Spinal cord (tissue), 10 donors: ENCODE results near the gene KANK3. TPM values are rescaled to one million over a fixed set of nuclear protein-coding genes. Genes with fewer than 3 reads are reported as not detected.
A peak's percentile ranks its signal among the peaks of the same experiment; 100 is the strongest.
"Not testable (repeated sequence)": the region's sequence is repeated elsewhere in the genome, so short reads cannot be mapped to it uniquely, and the experiment has no call there.

Experiments
- DNase-seq, 6 donors: peaks; one replicate each; pipeline versions ENCODE4 v3.0.0 to v3.0.0-alpha.2; 2013 to 2015; ENCODE audit warnings: low spot score in 6 of 6, low read depth in 4 of 6
- H3K27ac ChIP-seq: one replicate; pipeline ENCODE4 v1.5.1; 2013; ENCODE audit warnings: low read depth, low read length, control low read depth
- H3K27me3 ChIP-seq: one replicate; pipeline ENCODE4 v1.6.1; 2013; ENCODE audit warnings: low read length; ENCODE audit not compliant: control insufficient read depth, insufficient read depth
- H3K36me3 ChIP-seq: one replicate; pipeline ENCODE4 v1.6.1; 2013; ENCODE audit warnings: low read length; ENCODE audit not compliant: control insufficient read depth, insufficient read depth
- H3K4me1 ChIP-seq: one replicate; pipeline ENCODE4 v1.6.1; 2013; ENCODE audit warnings: low read length; ENCODE audit not compliant: control insufficient read depth, insufficient read depth
- H3K4me3 ChIP-seq: one replicate; pipeline ENCODE4 v1.5.1; 2013; ENCODE audit warnings: low read depth, low read length, control low read depth
- H3K9me3 ChIP-seq: one replicate; pipeline ENCODE4 v1.6.1; 2013; ENCODE audit warnings: low read length; ENCODE audit not compliant: control insufficient read depth, insufficient read depth
- WGBS: methylation state at CpG from one replicate; pipeline ENCODE4 v1.1.5; 2013; ENCODE audit warnings: missing lambda C conversion rate; ENCODE audit not compliant: insufficient coverage; 5-methylcytosine and 5-hydroxymethylcytosine counted together
- polyA plus RNA-seq, 2 donors: library from polyadenylated mRNA; unstranded; fragments of 120-200 nt; gene quantifications; one replicate each; pipeline ENCODE4 v1.2.1, GENCODE V29; 2013; ENCODE audit not compliant: insufficient read length in 2 of 2
- total RNA-seq, 2 donors: library from RNA; depleted of rRNA in 1 of 2; stranded (reverse); fragments of 120-200 nt in 1 of 2; fragments of >200 nt in 1 of 2; gene quantifications; one replicate each; pipeline versions ENCODE4 v1.2.3 to v1.2.4, GENCODE V29; 2013 to 2014
- donor health status: healthy.

The KANK3 gene
- total and polyA plus RNA-seq, 4 donors = 4.3 to 14.4 (median 12.7) TPM

GRCh38 chr19:8358948-8359347 lies 15.9 kb upstream of the KANK3 start:
- no peaks in the 10 kb centered on the region for H3K36me3 ChIP-seq
- WGBS = 79% methylated on average over 3 of the region's 6 CpGs

GRCh38 chr19:8357007-8357521 lies 14.0 kb upstream of the KANK3 start:
- Histone ChIP-seq H3K36me3 (no peaks in the 10 kb centered on the region), H3K4me1 (peaks cover 25% of the 10 kb centered on the region), H3K27me3 (no peaks in the 10 kb centered on the region), H3K9me3 (no peaks in the 10 kb centered on the region), H3K27ac (no peak overlapping the region), H3K4me3 (no peak overlapping the region)
- WGBS = 100% methylated on average over 2 of the region's 4 CpGs
- DNase-seq = no peak

More at GRCh38 chr19:8358948-8359347, 15.9 kb upstream of the KANK3 start:
- H3K27me3 ChIP-seq = peaks cover 9% of the 10 kb centered on the region
- peaks cover 25% of the 10 kb centered on the region for H3K4me1 ChIP-seq
- H3K27ac ChIP-seq = no peak overlapping the region
- H3K4me3 ChIP-seq = no peak overlapping the region
- H3K9me3 ChIP-seq = no peaks in the 10 kb centered on the region
- DNase-seq = no peak

GRCh38 chr19:8355631-8356402 lies 12.8 kb upstream of the KANK3 start:
- peaks cover 25% of the 10 kb centered on the region for H3K4me1 ChIP-seq
- H3K4me3 ChIP-seq = no peak overlapping the region
- H3K9me3 ChIP-seq = no peaks in the 10 kb centered on the region
- H3K27ac ChIP-seq = no peak overlapping the region
- H3K36me3 ChIP-seq = no peaks in the 10 kb centered on the region
- no peaks in the 10 kb centered on the region for H3K27me3 ChIP-seq
- DNase-seq = no peak
- WGBS = 91% methylated on average over 6 of the region's 6 CpGs

- DNase-seq, H3K4me3 ChIP-seq, H3K9me3 ChIP-seq, H3K36me3 ChIP-seq, H3K27ac ChIP-seq, H3K27me3 ChIP-seq: not testable (repeated sequence)
- WGBS = 44% methylated on average over 5 of the region's 5 CpGs
- H3K4me1 ChIP-seq = peaks cover 25% of the 10 kb centered on the region
Measured at GRCh38 chr19:8352845-8353244, 9.8 kb upstream of the KANK3 start.

DNA sequence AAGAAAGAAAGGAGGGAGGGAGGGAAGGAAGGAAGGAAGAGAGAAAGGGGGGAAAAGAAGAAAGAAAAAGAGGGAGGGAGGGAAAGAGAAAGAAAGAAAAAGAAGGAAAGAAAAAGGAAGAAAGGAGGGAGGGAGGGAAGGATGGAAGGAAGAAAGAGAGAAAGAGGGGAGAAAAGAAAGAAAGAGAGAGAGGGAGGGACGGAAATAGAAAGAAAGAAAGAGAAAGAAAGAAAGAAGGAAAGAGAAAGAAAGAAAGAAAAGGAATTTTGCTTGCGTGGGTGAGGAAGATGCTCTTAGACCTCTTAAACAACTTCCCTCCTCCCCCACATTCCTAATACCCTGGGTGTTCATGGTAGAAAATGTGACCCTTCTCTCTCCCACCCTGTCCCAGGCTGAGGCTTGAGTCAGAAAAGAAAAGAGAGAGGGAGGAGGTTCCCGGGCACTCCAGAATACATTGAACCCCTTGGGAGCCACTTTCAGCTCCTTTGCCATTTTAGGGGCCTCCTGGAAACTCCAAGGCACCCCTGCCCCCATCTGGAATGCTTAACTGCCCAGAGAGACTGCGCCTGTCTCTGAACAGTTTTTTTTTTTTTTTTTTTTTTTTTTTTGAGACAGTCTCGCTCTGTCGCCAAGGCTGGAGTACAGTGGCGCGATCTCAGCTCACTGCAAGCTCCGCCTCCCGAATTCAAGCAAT lies 9.2 kb upstream of the KANK3 start:
- Histone ChIP-seq H3K27ac (peak overlapping the region; percentile 65), H3K4me1 (peaks cover 25% of the 10 kb centered on the region), H3K9me3 (no peaks in the 10 kb centered on the region), H3K27me3 (no peaks in the 10 kb centered on the region), H3K4me3 (no peak overlapping the region), H3K36me3 (no peaks in the 10 kb centered on the region)
- peak in 2 of 6 donors; percentile 36 to 51 for DNase-seq
- 40% methylated on average over 1 of the region's 10 CpGs for WGBS

DNA sequence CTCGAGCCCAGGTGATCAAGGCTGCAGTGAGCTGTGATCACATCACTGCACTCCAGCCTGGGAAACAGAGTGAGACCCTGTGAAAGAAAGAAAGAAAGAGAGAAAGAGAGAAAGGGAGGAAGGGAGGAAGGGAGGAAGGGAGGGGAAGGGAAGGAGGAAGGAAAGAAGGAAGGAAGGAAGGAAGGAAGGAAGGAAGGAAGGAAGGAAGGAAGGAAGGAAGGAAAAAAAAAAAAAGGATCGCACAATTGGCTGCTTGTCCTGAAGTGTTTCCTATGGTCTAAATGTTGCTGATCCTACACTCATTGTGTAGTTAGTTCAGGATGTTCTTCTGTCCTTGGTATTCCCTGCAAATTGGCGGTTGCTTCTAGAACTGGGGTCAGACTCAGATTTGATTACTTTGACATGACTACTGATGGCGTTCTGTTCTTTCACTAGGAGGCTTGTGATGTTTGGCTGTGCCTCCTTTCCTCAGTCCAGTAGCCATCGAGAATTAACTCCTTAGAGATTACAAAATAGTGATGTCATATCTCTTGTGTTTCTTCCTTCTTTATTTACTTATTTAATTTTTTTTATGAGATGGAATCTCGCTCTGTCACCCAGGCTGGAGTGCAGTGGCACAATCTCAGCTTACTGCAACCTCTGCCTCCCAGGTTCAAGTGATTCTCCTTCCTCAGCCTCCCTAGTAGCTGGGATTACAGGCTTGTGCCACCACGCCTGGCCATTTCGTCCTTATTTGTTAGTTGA lies 6.7 kb upstream of the KANK3 start:
- H3K27ac ChIP-seq, H3K36me3 ChIP-seq, H3K4me3 ChIP-seq, H3K9me3 ChIP-seq, DNase-seq, H3K27me3 ChIP-seq: not testable (repeated sequence)
- H3K4me1 ChIP-seq = peaks cover 25% of the 10 kb centered on the region
- WGBS = 71% methylated on average over 4 of the region's 8 CpGs

GRCh38 chr19:8343483-8343844 lies 402 bp upstream of the KANK3 start:
- peaks cover 14% of the 10 kb centered on the region for H3K4me1 ChIP-seq
- peaks cover 25% of the 10 kb centered on the region for H3K27me3 ChIP-seq
- no peaks in the 10 kb centered on the region for H3K36me3 ChIP-seq
- WGBS = 4% methylated on average over 4 of the region's 11 CpGs
- no peak overlapping the region for H3K27ac ChIP-seq
- DNase-seq = no peak
- peak overlapping the region; percentile 55 for H3K4me3 ChIP-seq
- H3K9me3 ChIP-seq = no peaks in the 10 kb centered on the region

DNA sequence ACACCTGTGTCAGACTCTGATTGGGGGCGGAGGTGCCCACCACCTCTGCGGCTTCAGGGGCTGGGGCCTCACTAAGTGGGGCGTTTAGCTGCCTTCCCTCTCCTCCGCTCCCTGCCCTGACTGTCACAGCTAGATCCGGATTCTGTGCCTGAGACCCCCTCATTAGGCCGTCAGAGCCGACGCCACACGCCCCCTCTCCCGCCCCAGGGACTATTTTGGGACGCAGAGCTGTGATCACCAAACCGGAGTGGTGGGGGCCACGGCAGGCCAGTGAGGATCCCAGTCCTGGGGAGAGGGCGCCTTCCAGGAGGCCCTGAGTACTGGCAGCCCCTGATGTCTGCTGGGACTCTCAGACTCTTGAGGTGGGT lies 762 bp downstream of the KANK3 start:
- no peak overlapping the region for H3K4me3 ChIP-seq
- WGBS = 30% methylated on average over 11 of the region's 14 CpGs
- peaks cover 14% of the 10 kb centered on the region for H3K4me1 ChIP-seq
- H3K9me3 ChIP-seq = no peaks in the 10 kb centered on the region
- peaks cover 32% of the 10 kb centered on the region for H3K27me3 ChIP-seq
- no peaks in the 10 kb centered on the region for H3K36me3 ChIP-seq
- H3K27ac ChIP-seq = no peak overlapping the region
- DNase-seq = no peak

- no CpG with 5 or more reads among the region's 4 CpGs for WGBS
- Histone ChIP-seq H3K27me3 (peaks cover 35% of the 10 kb centered on the region), H3K4me1 (peaks cover 14% of the 10 kb centered on the region)
- not testable (repeated sequence) for H3K36me3 ChIP-seq, H3K9me3 ChIP-seq, H3K27ac ChIP-seq, H3K4me3 ChIP-seq, DNase-seq
Measured at GRCh38 chr19:8341504-8341903, 1.6 kb downstream of the KANK3 start.
